ENCODE measurements around the gene SCAF4.

The SCAF4 gene

GRCh38 chr21:31777857-31778256 lies 45.9 kb upstream of the SCAF4 start:
- Histone ChIP-seq H3K27me3 (ENCODE audit: insufficient read depth, low read length, poor library complexity) (no peaks in the 10 kb centered on the region), H3K9ac (ENCODE audit: low read depth, low read length) (no peak overlapping the region), H3K9me3 (ENCODE audit: insufficient read depth, low read length, severe bottlenecking) (no peaks in the 10 kb centered on the region), H3K4me3 (ENCODE audit: low read depth in 1 of 2, low read length in 2 of 2) (no peak overlapping the region), H3K4me2 (ENCODE audit: insufficient read depth, low read length) (no peak overlapping the region), H4K20me1 (ENCODE audit: insufficient read depth, low read length) (no peaks in the 10 kb centered on the region), H3K79me2 (ENCODE audit: insufficient read depth, low read length) (no peaks in the 10 kb centered on the region), H3K4me1 (ENCODE audit: insufficient read depth, low read length) (no peaks in the 10 kb centered on the region), H2AFZ (ENCODE audit: low read depth, low read length) (no peak overlapping the region), H3K36me3 (ENCODE audit: insufficient read depth, low read length) (no peaks in the 10 kb centered on the region), H3K27ac (ENCODE audit: low read length) (no peak overlapping the region)
- TF ChIP-seq CTCF (IDR thresholded peaks at IDR 0.05; ENCODE audit: borderline replicate concordance, extremely low read depth, low read length, poor library complexity, severe bottlenecking) (no peak), EZH2 (IDR thresholded peaks at IDR 0.05; ENCODE audit: borderline replicate concordance, low read depth, low read length, severe bottlenecking) (no peak)
- ATAC-seq (ENCODE audit: insufficient read depth, low read depth) (no peak), DNase-seq (no peak)

GRCh38 chr21:31774031-31774430 lies 42.1 kb upstream of the SCAF4 start:
- Histone ChIP-seq H4K20me1 (ENCODE audit: insufficient read depth, low read length) (no peaks in the 10 kb centered on the region), H3K27me3 (ENCODE audit: insufficient read depth, low read length, poor library complexity) (no peaks in the 10 kb centered on the region), H3K9ac (ENCODE audit: low read depth, low read length) (no peak overlapping the region), H3K9me3 (ENCODE audit: insufficient read depth, low read length, severe bottlenecking) (no peaks in the 10 kb centered on the region), H3K79me2 (ENCODE audit: insufficient read depth, low read length) (no peaks in the 10 kb centered on the region), H3K4me1 (ENCODE audit: insufficient read depth, low read length) (no peaks in the 10 kb centered on the region), H3K4me2 (ENCODE audit: insufficient read depth, low read length) (no peak overlapping the region), H2AFZ (ENCODE audit: low read depth, low read length) (no peak overlapping the region), H3K27ac (ENCODE audit: low read length) (no peak overlapping the region), H3K4me3 (ENCODE audit: low read depth in 1 of 2, low read length in 2 of 2) (no peak overlapping the region), H3K36me3 (ENCODE audit: insufficient read depth, low read length) (no peaks in the 10 kb centered on the region)
- ATAC-seq (ENCODE audit: insufficient read depth, low read depth) (no peak), DNase-seq (no peak)
- no peak for TF ChIP-seq CTCF (IDR thresholded peaks at IDR 0.05; ENCODE audit: borderline replicate concordance, extremely low read depth, low read length, poor library complexity, severe bottlenecking)
- no peak for TF ChIP-seq EZH2 (IDR thresholded peaks at IDR 0.05; ENCODE audit: borderline replicate concordance, low read depth, low read length, severe bottlenecking)

GRCh38 chr21:31772674-31773555 lies 41.0 kb upstream of the SCAF4 start:
- H3K36me3 ChIP-seq (ENCODE audit: insufficient read depth, low read length): no peaks in the 10 kb centered on the region
- H4K20me1 ChIP-seq (ENCODE audit: insufficient read depth, low read length): no peaks in the 10 kb centered on the region
- H3K4me2 ChIP-seq (ENCODE audit: insufficient read depth, low read length): no peak overlapping the region
- ATAC-seq (ENCODE audit: insufficient read depth, low read depth): no peak
- no peak for DNase-seq
- no peaks in the 10 kb centered on the region for H3K9me3 ChIP-seq (ENCODE audit: insufficient read depth, low read length, severe bottlenecking)
- no peaks in the 10 kb centered on the region for H3K79me2 ChIP-seq (ENCODE audit: insufficient read depth, low read length)
- TF ChIP-seq CTCF (IDR thresholded peaks at IDR 0.05; ENCODE audit: borderline replicate concordance, extremely low read depth, low read length, poor library complexity, severe bottlenecking) (no peak), EZH2 (IDR thresholded peaks at IDR 0.05; ENCODE audit: borderline replicate concordance, low read depth, low read length, severe bottlenecking) (no peak)
- no peak overlapping the region for H2AFZ ChIP-seq (ENCODE audit: low read depth, low read length)
- H3K9ac ChIP-seq (ENCODE audit: low read depth, low read length): no peak overlapping the region
- H3K4me3 ChIP-seq (ENCODE audit: low read depth in 1 of 2, low read length in 2 of 2): no peak overlapping the region
- H3K27me3 ChIP-seq (ENCODE audit: insufficient read depth, low read length, poor library complexity): no peaks in the 10 kb centered on the region
- H3K27ac ChIP-seq (ENCODE audit: low read length): no peak overlapping the region
- H3K4me1 ChIP-seq (ENCODE audit: insufficient read depth, low read length): no peaks in the 10 kb centered on the region
